ENCODE results near the gene PTEN.

Gene PTEN

GRCh38 chr10:87930934-87931835 lies 67.8 kb downstream of the PTEN start:
- Mint-ChIP-seq H3K27me3 (no peaks in the 10 kb centered on the region), H3K4me3 (no peak overlapping the region), H3K27ac (no peak overlapping the region), H3K4me1 (peaks cover 23% of the 10 kb centered on the region), H3K9me3 (no peaks in the 10 kb centered on the region), H3K36me3 (peaks cover 56% of the 10 kb centered on the region)
- CTCF ChIA-PET: interaction anchor here (0.7 kb wide), 1 partner anchor 183 kb away, joined by 3 read pairs; no protein-coding TSS in a partner anchor
- no peak for DNase-seq

DNA sequence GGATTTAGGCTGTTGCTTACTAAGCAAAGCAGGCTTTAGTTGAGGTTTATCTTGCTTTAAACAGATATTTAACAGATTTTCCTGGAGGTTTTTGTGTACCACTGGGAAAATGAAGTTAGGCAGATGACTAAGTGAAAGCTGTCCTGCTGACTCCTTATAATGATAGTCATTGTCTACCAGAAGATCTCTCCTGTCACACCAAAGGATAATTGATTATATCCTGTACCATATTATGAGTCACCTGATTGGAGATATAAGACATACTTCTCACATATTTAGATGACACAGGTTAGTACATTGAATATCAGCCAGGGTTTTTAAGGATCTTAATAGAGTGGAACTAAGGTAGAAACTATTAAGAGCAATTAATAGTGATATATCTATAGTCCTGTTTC lies 68.4 kb downstream of the PTEN start:
- no peak for DNase-seq
- Mint-ChIP-seq H3K27ac (no peak overlapping the region), H3K27me3 (no peaks in the 10 kb centered on the region), H3K9me3 (no peaks in the 10 kb centered on the region), H3K4me1 (peaks cover 18% of the 10 kb centered on the region), H3K36me3 (peaks cover 54% of the 10 kb centered on the region), H3K4me3 (no peak overlapping the region)
- CTCF ChIA-PET: no interaction called here

GRCh38 chr10:87935290-87936141 lies 72.1 kb downstream of the PTEN start:
- Mint-ChIP-seq H3K27me3 (no peaks in the 10 kb centered on the region), H3K4me3 (no peak overlapping the region), H3K36me3 (peaks cover 48% of the 10 kb centered on the region), H3K9me3 (no peaks in the 10 kb centered on the region), H3K27ac (no peak overlapping the region), H3K4me1 (peaks cover 3% of the 10 kb centered on the region)
- DNase-seq: no peak
- CTCF ChIA-PET: no interaction called here

- DNase-seq: no peak
- Mint-ChIP-seq H3K9me3 (no peaks in the 10 kb centered on the region), H3K27me3 (no peaks in the 10 kb centered on the region), H3K36me3 (peaks cover 54% of the 10 kb centered on the region), H3K4me3 (no peak overlapping the region), H3K27ac (no peak overlapping the region), H3K4me1 (no peaks in the 10 kb centered on the region)
- CTCF ChIA-PET: no interaction called here
Measured at GRCh38 chr10:87940210-87940609, 76.8 kb downstream of the PTEN start.

DNA sequence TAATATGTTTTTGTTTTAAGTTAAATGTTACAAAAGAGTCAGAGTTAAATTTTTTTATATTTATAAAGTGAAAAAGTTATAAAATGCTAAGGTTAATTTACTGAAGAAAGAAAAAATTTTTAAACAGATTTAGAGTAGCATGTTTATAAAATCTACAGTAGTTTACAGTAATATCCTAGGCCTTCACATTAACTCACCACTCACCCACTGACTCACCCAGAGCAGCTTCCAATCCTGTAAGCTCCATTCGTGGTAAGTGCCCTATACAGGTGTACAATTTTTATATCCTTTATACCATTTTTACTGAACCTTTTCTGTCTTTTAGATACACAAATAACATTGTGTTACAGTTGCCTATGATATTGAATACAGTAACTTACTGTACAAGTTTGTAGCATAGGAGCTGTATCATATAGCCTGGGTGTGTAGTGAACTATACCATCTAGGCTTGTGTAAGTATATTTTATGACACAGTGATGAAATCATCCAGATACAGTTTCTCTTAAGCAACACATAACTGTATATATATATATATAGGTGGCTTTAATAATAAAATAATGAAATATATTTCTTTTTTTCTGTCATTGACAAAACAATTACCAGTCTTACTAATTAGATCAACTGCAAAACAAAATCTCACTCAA lies 79.6 kb downstream of the PTEN start:
- Mint-ChIP-seq H3K9me3 (no peaks in the 10 kb centered on the region), H3K27me3 (no peaks in the 10 kb centered on the region), H3K36me3 (peaks cover 51% of the 10 kb centered on the region), H3K4me3 (no peak overlapping the region), H3K27ac (no peak overlapping the region), H3K4me1 (no peaks in the 10 kb centered on the region)
- DNase-seq: no peak
- CTCF ChIA-PET: interaction anchor here (0.7 to 0.9 kb wide), 2 partner anchors 147 to 640 kb away, joined by 3 to 4 read pairs; partner anchors contain the start of gene RNLS

- no peak overlapping the region for H3K27ac Mint-ChIP-seq
- no peaks in the 10 kb centered on the region for H3K9me3 Mint-ChIP-seq
- peaks cover 43% of the 10 kb centered on the region for H3K36me3 Mint-ChIP-seq
- H3K4me1 Mint-ChIP-seq: no peaks in the 10 kb centered on the region
- no peaks in the 10 kb centered on the region for H3K27me3 Mint-ChIP-seq
- DNase-seq: no peak
- CTCF ChIA-PET: no interaction called here
- no peak overlapping the region for H3K4me3 Mint-ChIP-seq
Measured at GRCh38 chr10:87945984-87946383, 82.6 kb downstream of the PTEN start.

GRCh38 chr10:87952612-87953011 lies 89.2 kb downstream of the PTEN start:
- Mint-ChIP-seq H3K27ac (no peak overlapping the region), H3K9me3 (no peaks in the 10 kb centered on the region), H3K36me3 (peaks cover 31% of the 10 kb centered on the region), H3K4me1 (no peaks in the 10 kb centered on the region), H3K4me3 (no peak overlapping the region), H3K27me3 (no peaks in the 10 kb centered on the region)
- DNase-seq: no peak
- CTCF ChIA-PET: no interaction called here

- Mint-ChIP-seq H3K4me3 (no peak overlapping the region), H3K27me3 (no peaks in the 10 kb centered on the region), H3K27ac (no peak overlapping the region), H3K4me1 (no peaks in the 10 kb centered on the region), H3K36me3 (peaks cover 44% of the 10 kb centered on the region), H3K9me3 (no peaks in the 10 kb centered on the region)
- CTCF ChIA-PET: no interaction called here
- no peak for DNase-seq
Measured at GRCh38 chr10:87956055-87956454, 92.6 kb downstream of the PTEN start.

GRCh38 chr10:87957702-87958101 lies 94.3 kb downstream of the PTEN start:
- Mint-ChIP-seq H3K4me1 (no peaks in the 10 kb centered on the region), H3K27me3 (no peaks in the 10 kb centered on the region), H3K36me3 (peaks cover 47% of the 10 kb centered on the region), H3K4me3 (no peak overlapping the region), H3K9me3 (no peaks in the 10 kb centered on the region), H3K27ac (no peak overlapping the region)
- CTCF ChIA-PET: no interaction called here
- DNase-seq: no peak

GRCh38 chr10:87960230-87960629 lies 96.8 kb downstream of the PTEN start:
- Mint-ChIP-seq H3K4me1 (no peaks in the 10 kb centered on the region), H3K9me3 (no peaks in the 10 kb centered on the region), H3K27me3 (no peaks in the 10 kb centered on the region), H3K4me3 (no peak overlapping the region), H3K27ac (no peak overlapping the region), H3K36me3 (peaks cover 43% of the 10 kb centered on the region)
- CTCF ChIA-PET: no interaction called here
- no peak for DNase-seq

DNA sequence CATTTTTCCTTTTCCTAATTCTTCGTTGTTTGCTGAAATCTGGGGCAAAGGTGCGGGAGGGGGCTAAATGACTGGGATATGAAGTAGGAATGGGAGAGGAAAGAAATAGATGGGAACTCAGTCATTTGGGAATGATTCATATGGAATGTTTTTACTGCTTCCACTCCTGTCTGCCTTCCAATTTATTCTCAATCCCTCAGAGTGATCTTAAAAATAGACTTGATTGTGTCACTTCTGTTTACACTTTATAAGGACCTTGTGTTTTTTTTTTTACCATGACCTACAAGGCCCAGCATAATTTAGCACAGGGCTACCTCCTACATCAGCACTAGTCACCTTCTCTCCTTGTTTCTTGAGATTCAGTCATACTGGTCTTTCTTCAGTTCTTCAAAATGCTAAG lies 97.9 kb downstream of the PTEN start:
- Mint-ChIP-seq H3K36me3 (peaks cover 46% of the 10 kb centered on the region), H3K27ac (no peak overlapping the region), H3K4me3 (no peak overlapping the region), H3K4me1 (no peaks in the 10 kb centered on the region), H3K27me3 (no peaks in the 10 kb centered on the region), H3K9me3 (no peaks in the 10 kb centered on the region)
- CTCF ChIA-PET: no interaction called here
- no peak for DNase-seq

DNA sequence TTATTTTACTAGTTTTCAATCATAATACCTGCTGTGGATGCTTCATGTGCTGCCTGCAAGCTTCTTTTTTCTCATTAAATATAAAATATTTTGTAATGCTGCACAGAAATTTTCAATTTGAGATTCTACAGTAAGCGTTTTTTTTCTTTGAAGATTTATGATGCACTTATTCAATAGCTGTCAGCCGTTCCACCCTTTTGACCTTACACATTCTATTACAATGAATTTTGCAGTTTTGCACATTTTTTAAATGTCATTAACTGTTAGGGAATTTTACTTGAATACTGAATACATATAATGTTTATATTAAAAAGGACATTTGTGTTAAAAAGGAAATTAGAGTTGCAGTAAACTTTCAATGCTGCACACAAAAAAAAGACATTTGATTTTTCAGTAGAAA lies 103.0 kb downstream of the PTEN start:
- Mint-ChIP-seq H3K4me3 (no peak overlapping the region), H3K27me3 (no peaks in the 10 kb centered on the region), H3K27ac (no peak overlapping the region), H3K36me3 (peaks cover 29% of the 10 kb centered on the region), H3K4me1 (no peaks in the 10 kb centered on the region), H3K9me3 (no peaks in the 10 kb centered on the region)
- CTCF ChIA-PET: no interaction called here
- DNase-seq: no peak

GRCh38 chr10:87973635-87974034 lies 110.2 kb downstream of the PTEN start:
- no peak overlapping the region for H3K27ac Mint-ChIP-seq
- no peaks in the 10 kb centered on the region for H3K27me3 Mint-ChIP-seq
- H3K4me3 Mint-ChIP-seq: no peak overlapping the region
- H3K36me3 Mint-ChIP-seq: peaks cover 4% of the 10 kb centered on the region
- H3K4me1 Mint-ChIP-seq: no peaks in the 10 kb centered on the region
- CTCF ChIA-PET: no interaction called here
- DNase-seq: no peak
- peaks cover 2% of the 10 kb centered on the region for H3K9me3 Mint-ChIP-seq

DNA sequence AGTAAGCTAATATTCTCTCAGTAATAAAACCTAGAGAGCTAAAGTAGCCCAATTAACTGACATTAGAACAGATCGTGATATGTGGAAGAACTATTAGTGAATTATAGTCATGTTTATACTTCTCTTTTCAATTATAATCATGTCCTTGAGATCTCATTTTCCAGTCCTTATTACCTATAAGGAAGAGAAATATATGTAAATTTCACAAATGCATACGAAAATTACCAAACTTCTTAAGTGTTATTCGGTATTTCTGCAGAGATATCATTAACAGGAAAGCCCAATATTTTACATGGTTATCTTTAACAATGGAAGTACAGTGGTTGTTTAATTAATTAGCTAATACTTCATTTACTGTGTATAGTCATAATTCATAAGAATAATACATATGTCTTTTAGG lies 110.7 kb downstream of the PTEN start:
- no peak overlapping the region for H3K27ac Mint-ChIP-seq
- peaks cover 2% of the 10 kb centered on the region for H3K9me3 Mint-ChIP-seq
- H3K4me1 Mint-ChIP-seq: no peaks in the 10 kb centered on the region
- peaks cover 4% of the 10 kb centered on the region for H3K36me3 Mint-ChIP-seq
- DNase-seq: no peak
- no peak overlapping the region for H3K4me3 Mint-ChIP-seq
- no peaks in the 10 kb centered on the region for H3K27me3 Mint-ChIP-seq
- CTCF ChIA-PET: no interaction called here

Data from activated naive CD4-positive, alpha-beta T cell treated with anti-CD3 and anti-CD28 coated beads, Interleukin-2, amount 10 ng/mL, durations not matched to agents 7 days and 5 days (primary cell).